DND-41 (cell line): ENCODE results near the gene RABL6.
"Not testable (repeated sequence)": the region's sequence is repeated elsewhere in the genome, so short reads cannot be mapped to it uniquely, and the experiment has no call there.

Experiments used
- ATAC-seq: fragments of 200-7000 bp; cut with Tn5 transposase; 3 replicates; pipeline ENCODE4 v1.9.1; 2021; ENCODE audit warnings: low read depth; ENCODE audit not compliant: insufficient read depth
- DNase-seq: peaks from one replicate; pipeline ENCODE4 v3.0.0-alpha.2; 2020
- H2AFZ ChIP-seq: 2 replicates; pipeline ENCODE4 v1.6.0; 2012; ENCODE audit warnings: low read depth, low read length
- H3K27ac ChIP-seq: 2 replicates; pipeline ENCODE4 v1.5.1; 2012; ENCODE audit warnings: low read length, inconsistent platforms
- H3K27me3 ChIP-seq: fragments of 200-600 bp; sonication (generic); 2 replicates; pipeline ENCODE4 v1.6.0; 2012; ENCODE audit warnings: low read length, mild to moderate bottlenecking, inconsistent platforms; ENCODE audit not compliant: insufficient read depth, poor library complexity
- H3K36me3 ChIP-seq: 2 replicates; pipeline ENCODE4 v1.5.1; 2012; ENCODE audit warnings: low read length, inconsistent platforms; ENCODE audit not compliant: insufficient read depth
- H3K4me1 ChIP-seq: 2 replicates; pipeline ENCODE4 v1.5.1; 2012; ENCODE audit warnings: mild to moderate bottlenecking, low read length; ENCODE audit not compliant: insufficient read depth
- H3K4me2 ChIP-seq: 2 replicates; pipeline ENCODE4 v1.6.0; 2012; ENCODE audit warnings: mild to moderate bottlenecking, moderate library complexity, low read length, inconsistent platforms; ENCODE audit not compliant: insufficient read depth
- H3K4me3 ChIP-seq, 2 experiments: fragments of 200-600 bp in 1 of 2; shearing (Covaris generic) in 1 of 2; 2 replicates each; pipeline ENCODE4 v1.5.1; 2012 to 2016; ENCODE audit warnings: inconsistent platforms in 2 of 2, low read length in 2 of 2, mild to moderate bottlenecking in 2 of 2, low read depth in 1 of 2, moderate library complexity in 1 of 2
- H3K79me2 ChIP-seq: 2 replicates; pipeline ENCODE4 v1.6.0; 2012; ENCODE audit warnings: low read length, inconsistent platforms; ENCODE audit not compliant: insufficient read depth
- H3K9ac ChIP-seq: 2 replicates; pipeline ENCODE4 v1.6.0; 2012; ENCODE audit warnings: low read depth, mild to moderate bottlenecking, inconsistent platforms, low read length, moderate library complexity
- H3K9me3 ChIP-seq: 2 replicates; pipeline ENCODE4 v1.5.1; 2012; ENCODE audit warnings: low read length, moderate library complexity, mild to moderate bottlenecking, inconsistent platforms; ENCODE audit not compliant: insufficient read depth, severe bottlenecking
- H4K20me1 ChIP-seq: 2 replicates; pipeline ENCODE4 v1.6.0; 2012; ENCODE audit warnings: low read length; ENCODE audit not compliant: insufficient read depth
- EZH2 ChIP-seq: IDR thresholded peaks from 3 replicates; pipeline ENCODE4 v1.6.1; 2012; ENCODE audit warnings: borderline replicate concordance, low read depth, mild to moderate bottlenecking, moderate library complexity, low read length, inconsistent platforms; ENCODE audit not compliant: severe bottlenecking
- TF ChIP-seq, protein P1 (sequence below): IDR thresholded peaks from 2 replicates; pipeline ENCODE4 v1.5.1; 2012; ENCODE audit warnings: borderline replicate concordance, low read length, moderate library complexity, mild to moderate bottlenecking; ENCODE audit not compliant: poor library complexity, severe bottlenecking; ENCODE audit errors: extremely low read depth

RABL6 gene

GRCh38 chr9:136799079-136799853, 8.5 kb upstream of the RABL6 start:
- Histone ChIP-seq H3K4me3 (peak overlapping the region in 1 of 2 experiments; percentile 46; a peak in 2 of 4 replicates), H3K9me3 (no peaks in the 10 kb centered on the region), H3K27me3 (peaks cover 26% of the 10 kb centered on the region), H2AFZ (no peak overlapping the region), H3K4me2 (peak overlapping the region; percentile 78), H3K36me3 (no peaks in the 10 kb centered on the region), H3K27ac (no peak overlapping the region), H4K20me1 (peaks cover 17% of the 10 kb centered on the region; the same call in 1 of the 2 replicates), H3K4me1 (peaks cover 24% of the 10 kb centered on the region), H3K9ac (peak overlapping the region; percentile 21; the same call in 1 of the 2 replicates), H3K79me2 (no peaks in the 10 kb centered on the region)
- DNase-seq = no peak
- ATAC-seq = no peak
- TF ChIP-seq, protein P1, sequence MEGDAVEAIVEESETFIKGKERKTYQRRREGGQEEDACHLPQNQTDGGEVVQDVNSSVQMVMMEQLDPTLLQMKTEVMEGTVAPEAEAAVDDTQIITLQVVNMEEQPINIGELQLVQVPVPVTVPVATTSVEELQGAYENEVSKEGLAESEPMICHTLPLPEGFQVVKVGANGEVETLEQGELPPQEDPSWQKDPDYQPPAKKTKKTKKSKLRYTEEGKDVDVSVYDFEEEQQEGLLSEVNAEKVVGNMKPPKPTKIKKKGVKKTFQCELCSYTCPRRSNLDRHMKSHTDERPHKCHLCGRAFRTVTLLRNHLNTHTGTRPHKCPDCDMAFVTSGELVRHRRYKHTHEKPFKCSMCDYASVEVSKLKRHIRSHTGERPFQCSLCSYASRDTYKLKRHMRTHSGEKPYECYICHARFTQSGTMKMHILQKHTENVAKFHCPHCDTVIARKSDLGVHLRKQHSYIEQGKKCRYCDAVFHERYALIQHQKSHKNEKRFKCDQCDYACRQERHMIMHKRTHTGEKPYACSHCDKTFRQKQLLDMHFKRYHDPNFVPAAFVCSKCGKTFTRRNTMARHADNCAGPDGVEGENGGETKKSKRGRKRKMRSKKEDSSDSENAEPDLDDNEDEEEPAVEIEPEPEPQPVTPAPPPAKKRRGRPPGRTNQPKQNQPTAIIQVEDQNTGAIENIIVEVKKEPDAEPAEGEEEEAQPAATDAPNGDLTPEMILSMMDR = no peak
- TF ChIP-seq EZH2 = no peak

DNA sequence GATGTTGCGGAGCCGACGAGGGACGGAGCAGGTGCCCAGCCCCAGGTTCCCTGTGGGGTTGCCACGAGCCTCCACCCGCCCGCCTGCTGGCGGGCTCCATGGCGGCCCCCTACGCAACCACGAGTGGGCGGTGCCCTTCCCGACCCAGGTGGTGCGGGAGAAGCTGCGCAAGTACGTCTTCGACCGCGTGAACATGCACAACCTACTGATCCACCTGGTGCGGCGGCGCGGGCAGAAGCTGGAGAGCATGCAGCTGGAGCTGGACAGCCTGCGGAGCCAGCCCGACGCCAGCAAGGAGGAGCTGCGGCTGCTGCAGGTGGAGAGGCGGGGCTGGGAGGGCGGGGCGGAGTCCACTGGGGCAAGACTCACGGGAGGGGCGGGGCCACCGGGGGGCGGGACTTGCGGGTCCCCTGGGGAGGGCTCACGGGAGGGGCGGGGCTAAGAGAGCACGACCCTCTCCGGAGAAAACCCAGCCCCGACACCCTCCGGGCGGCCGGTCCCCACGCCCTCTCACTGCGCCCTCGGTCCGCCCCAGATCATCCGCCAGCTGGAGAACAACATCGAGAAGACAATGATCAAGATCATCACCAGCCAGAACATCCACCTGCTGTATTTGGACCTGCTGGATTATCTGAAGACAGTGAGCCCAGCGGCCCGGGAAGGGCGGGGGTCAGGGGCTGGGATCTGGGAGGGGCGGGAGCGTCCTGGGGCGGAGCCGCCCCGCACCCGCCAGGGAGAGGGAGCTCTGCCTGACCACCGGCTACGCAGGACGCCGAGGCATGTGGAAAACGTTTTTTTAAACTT, 7.7 kb upstream of the RABL6 start:
- Histone ChIP-seq H3K36me3 (0 out of 2 replicates have a peak, but pooled peaks cover 2% of the 10 kb centered on the region), H3K4me1 (peaks cover 24% of the 10 kb centered on the region), H3K9ac (peak overlapping the region; percentile 26; the same call in 1 of the 2 replicates), H3K27me3 (peaks cover 26% of the 10 kb centered on the region), H2AFZ (peak overlapping the region; percentile 49; the same call in 1 of the 2 replicates), H3K79me2 (no peaks in the 10 kb centered on the region), H3K27ac (no peak overlapping the region), H3K4me3 (peak overlapping the region in 1 of 2 experiments; percentile 46; a peak in 2 of 4 replicates), H4K20me1 (peaks cover 17% of the 10 kb centered on the region; the same call in 1 of the 2 replicates), H3K9me3 (no peaks in the 10 kb centered on the region), H3K4me2 (peak overlapping the region; percentile 78)
- TF ChIP-seq, protein P1 = no peak
- no peak for TF ChIP-seq EZH2
- DNase-seq (peak; percentile 81), ATAC-seq (peak; percentile 78)

- H3K9me3 ChIP-seq = no peaks in the 10 kb centered on the region
- peaks cover 41% of the 10 kb centered on the region for H3K4me1 ChIP-seq
- ATAC-seq (no peak), DNase-seq (no peak)
- peaks cover 10% of the 10 kb centered on the region; the same call in 1 of the 2 replicates for H3K36me3 ChIP-seq
- H3K79me2 ChIP-seq = peaks cover 7% of the 10 kb centered on the region
- peaks cover 26% of the 10 kb centered on the region for H3K27me3 ChIP-seq
- H4K20me1 ChIP-seq = peaks cover 17% of the 10 kb centered on the region; the same call in 1 of the 2 replicates
- no peak overlapping the region for H3K4me2 ChIP-seq
- no peak overlapping the region for H2AFZ ChIP-seq
- H3K9ac ChIP-seq = no peak overlapping the region
- TF ChIP-seq, protein P1 = no peak
- TF ChIP-seq EZH2 = no peak
- H3K4me3 ChIP-seq = no peak overlapping the region
- no peak overlapping the region for H3K27ac ChIP-seq
Observed at GRCh38 chr9:136802321-136802720, 5.4 kb upstream of the RABL6 start.

DNA sequence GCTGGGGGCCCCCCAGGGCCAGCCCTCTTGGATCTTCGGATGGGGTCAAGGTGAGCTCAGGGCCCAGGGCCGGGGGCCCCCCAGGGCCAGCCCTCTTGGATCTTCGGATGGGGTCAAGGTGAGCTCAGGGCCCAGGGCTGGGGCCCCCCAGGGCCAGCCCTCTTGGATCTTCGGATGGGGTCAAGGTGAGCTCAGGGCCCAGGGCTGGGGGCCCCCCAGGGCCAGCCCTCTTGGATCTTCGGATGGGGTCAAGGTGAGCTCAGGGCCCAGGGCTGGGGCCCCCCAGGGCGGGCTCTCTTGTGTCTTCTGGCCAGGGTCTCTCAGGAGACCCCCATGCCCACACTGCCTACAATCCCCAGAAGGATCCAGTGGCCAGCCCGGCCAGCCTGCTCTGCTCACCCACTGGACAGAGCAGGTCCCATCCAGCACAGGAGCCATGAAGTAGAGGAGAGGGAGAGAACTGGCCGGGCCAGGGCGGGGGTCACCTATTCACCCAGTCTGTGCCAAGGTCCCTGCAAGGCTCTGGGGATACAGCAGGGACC, 4.7 kb upstream of the RABL6 start:
- peaks cover 10% of the 10 kb centered on the region; the same call in 1 of the 2 replicates for H3K36me3 ChIP-seq
- H3K4me3 ChIP-seq, H2AFZ ChIP-seq, DNase-seq, H3K9ac ChIP-seq, H3K9me3 ChIP-seq, H3K27ac ChIP-seq, H3K4me2 ChIP-seq, ATAC-seq: not testable (repeated sequence)
- H3K79me2 ChIP-seq = peaks cover 11% of the 10 kb centered on the region
- H3K27me3 ChIP-seq = peaks cover 26% of the 10 kb centered on the region
- H3K4me1 ChIP-seq = peaks cover 41% of the 10 kb centered on the region
- peaks cover 17% of the 10 kb centered on the region; the same call in 1 of the 2 replicates for H4K20me1 ChIP-seq
